Measurements from ENCODE around the gene NDUFAF3. TPM values are rescaled to one million over a fixed set of nuclear protein-coding genes. Genes with fewer than 3 reads are reported as not detected.

The NDUFAF3 gene
- total RNA-seq, 1 donor from 2014 or later = 39.1 TPM

- Histone ChIP-seq H3K9ac (ENCODE audit: low read depth in 1 of 3, low read length in 3 of 3) (no peak overlapping the region), H3K36me3 (ENCODE audit: control insufficient read depth in 3 of 3, insufficient read depth in 3 of 3, low read length in 3 of 3) (peaks cover 0 to 9% (median 7%) of the 10 kb centered on the region in 3 donors), H3K4me1 (ENCODE audit: control insufficient read depth in 3 of 3, insufficient read depth in 3 of 3, low read length in 3 of 3) (no peaks in the 10 kb centered on the region), H3K27me3 (ENCODE audit: control insufficient read depth in 3 of 3, insufficient read depth in 3 of 3, low read length in 3 of 3) (no peaks in the 10 kb centered on the region), H3K4me3 (ENCODE audit: low read length in 3 of 3) (no peak overlapping the region), H3K27ac (ENCODE audit: low read depth, low read length) (no peak overlapping the region), H3K9me3 (ENCODE audit: control insufficient read depth in 3 of 3, low read length in 3 of 3) (no peaks in the 10 kb centered on the region)
Measured at GRCh38 chr3:48999085-48999858, 22.6 kb upstream of the NDUFAF3 start.

- Histone ChIP-seq H3K9me3 (ENCODE audit: control insufficient read depth in 3 of 3, low read length in 3 of 3) (no peaks in the 10 kb centered on the region), H3K27ac (ENCODE audit: low read depth, low read length) (no peak overlapping the region), H3K9ac (ENCODE audit: low read depth in 1 of 3, low read length in 3 of 3) (no peak overlapping the region), H3K4me1 (ENCODE audit: control insufficient read depth in 3 of 3, insufficient read depth in 3 of 3, low read length in 3 of 3) (peaks cover 2 to 5% (median 3%) of the 10 kb centered on the region in 3 donors), H3K4me3 (ENCODE audit: low read length in 3 of 3) (no peak overlapping the region), H3K27me3 (ENCODE audit: control insufficient read depth in 3 of 3, insufficient read depth in 3 of 3, low read length in 3 of 3) (no peaks in the 10 kb centered on the region), H3K36me3 (ENCODE audit: control insufficient read depth in 3 of 3, insufficient read depth in 3 of 3, low read length in 3 of 3) (peaks cover 0 to 6% (median 3%) of the 10 kb centered on the region in 3 donors)
Measured at GRCh38 chr3:49001155-49001554, 20.8 kb upstream of the NDUFAF3 start.

- peaks cover 16 to 27% (median 17%) of the 10 kb centered on the region in 3 donors for H3K4me1 ChIP-seq (ENCODE audit: control insufficient read depth in 3 of 3, insufficient read depth in 3 of 3, low read length in 3 of 3)
- no peaks in the 10 kb centered on the region for H3K9me3 ChIP-seq (ENCODE audit: control insufficient read depth in 3 of 3, low read length in 3 of 3)
- no peak overlapping the region for H3K4me3 ChIP-seq (ENCODE audit: low read length in 3 of 3)
- H3K27ac ChIP-seq (ENCODE audit: low read depth, low read length) = no peak overlapping the region
- H3K9ac ChIP-seq (ENCODE audit: low read depth in 1 of 3, low read length in 3 of 3) = no peak overlapping the region
- no peaks in the 10 kb centered on the region for H3K27me3 ChIP-seq (ENCODE audit: control insufficient read depth in 3 of 3, insufficient read depth in 3 of 3, low read length in 3 of 3)
- H3K36me3 ChIP-seq (ENCODE audit: control insufficient read depth in 3 of 3, insufficient read depth in 3 of 3, low read length in 3 of 3) = peaks cover 0 to 6% (median 0%) of the 10 kb centered on the region in 3 donors
Measured at GRCh38 chr3:49004352-49005302, 17.3 kb upstream of the NDUFAF3 start.

- Histone ChIP-seq H3K4me1 (ENCODE audit: control insufficient read depth in 3 of 3, insufficient read depth in 3 of 3, low read length in 3 of 3) (peaks cover 16 to 27% (median 17%) of the 10 kb centered on the region in 3 donors), H3K27ac (ENCODE audit: low read depth, low read length) (no peak overlapping the region), H3K4me3 (ENCODE audit: low read length in 3 of 3) (no peak overlapping the region), H3K27me3 (ENCODE audit: control insufficient read depth in 3 of 3, insufficient read depth in 3 of 3, low read length in 3 of 3) (no peaks in the 10 kb centered on the region), H3K9me3 (ENCODE audit: control insufficient read depth in 3 of 3, low read length in 3 of 3) (no peaks in the 10 kb centered on the region), H3K36me3 (ENCODE audit: control insufficient read depth in 3 of 3, insufficient read depth in 3 of 3, low read length in 3 of 3) (peaks cover 0 to 6% (median 0%) of the 10 kb centered on the region in 3 donors), H3K9ac (ENCODE audit: low read depth in 1 of 3, low read length in 3 of 3) (no peak overlapping the region)
Measured at GRCh38 chr3:49005303-49005680, 16.6 kb upstream of the NDUFAF3 start.

GRCh38 chr3:49005998-49006397 is 15.9 kb upstream of the NDUFAF3 start:
- Histone ChIP-seq H3K9ac (ENCODE audit: low read depth in 1 of 3, low read length in 3 of 3) (peak overlapping the region in 2 of 3 donors; percentile 93 to 96), H3K4me3 (ENCODE audit: low read length in 3 of 3) (peak overlapping the region; percentile 89 to 97 (median 95)), H3K27me3 (ENCODE audit: control insufficient read depth in 3 of 3, insufficient read depth in 3 of 3, low read length in 3 of 3) (no peaks in the 10 kb centered on the region), H3K4me1 (ENCODE audit: control insufficient read depth in 3 of 3, insufficient read depth in 3 of 3, low read length in 3 of 3) (peaks cover 16 to 27% (median 17%) of the 10 kb centered on the region in 3 donors), H3K9me3 (ENCODE audit: control insufficient read depth in 3 of 3, low read length in 3 of 3) (no peaks in the 10 kb centered on the region), H3K27ac (ENCODE audit: low read depth, low read length) (peak overlapping the region; percentile 98), H3K36me3 (ENCODE audit: control insufficient read depth in 3 of 3, insufficient read depth in 3 of 3, low read length in 3 of 3) (peaks cover 0 to 6% (median 0%) of the 10 kb centered on the region in 3 donors)

GRCh38 chr3:49006408-49007067 is 15.4 kb upstream of the NDUFAF3 start:
- Histone ChIP-seq H3K36me3 (ENCODE audit: control insufficient read depth in 3 of 3, insufficient read depth in 3 of 3, low read length in 3 of 3) (peaks cover 0 to 6% (median 0%) of the 10 kb centered on the region in 3 donors), H3K9ac (ENCODE audit: low read depth in 1 of 3, low read length in 3 of 3) (peak overlapping the region; percentile 92 to 96 (median 93)), H3K9me3 (ENCODE audit: control insufficient read depth in 3 of 3, low read length in 3 of 3) (no peaks in the 10 kb centered on the region), H3K27ac (ENCODE audit: low read depth, low read length) (peak overlapping the region; percentile 98), H3K4me3 (ENCODE audit: low read length in 3 of 3) (peak overlapping the region; percentile 89 to 97 (median 95)), H3K27me3 (ENCODE audit: control insufficient read depth in 3 of 3, insufficient read depth in 3 of 3, low read length in 3 of 3) (no peaks in the 10 kb centered on the region), H3K4me1 (ENCODE audit: control insufficient read depth in 3 of 3, insufficient read depth in 3 of 3, low read length in 3 of 3) (peaks cover 17 to 30% (median 20%) of the 10 kb centered on the region in 3 donors)

- Histone ChIP-seq H3K4me1 (ENCODE audit: control insufficient read depth in 3 of 3, insufficient read depth in 3 of 3, low read length in 3 of 3) (peaks cover 21 to 37% (median 26%) of the 10 kb centered on the region in 3 donors), H3K27ac (ENCODE audit: low read depth, low read length) (peak within 1 kb of the TSS; percentile 98), H3K27me3 (ENCODE audit: control insufficient read depth in 3 of 3, insufficient read depth in 3 of 3, low read length in 3 of 3) (no peaks in the 10 kb centered on the region)
Measured at GRCh38 chr3:49007068-49007770, 14.7 kb upstream of the NDUFAF3 start, which contains the start of gene WDR6. TSS of gene WDR6 (plus strand) at chr3:49007391. CDS start at chr3:49007432, 41 bp downstream.

GRCh38 chr3:49007771-49008528 is 14.0 kb upstream of the NDUFAF3 start:
- peaks cover 28 to 44% (median 34%) of the 10 kb centered on the region in 3 donors for H3K4me1 ChIP-seq (ENCODE audit: control insufficient read depth in 3 of 3, insufficient read depth in 3 of 3, low read length in 3 of 3)
- H3K9ac ChIP-seq (ENCODE audit: low read depth in 1 of 3, low read length in 3 of 3) = peak overlapping the region; percentile 87 to 96 (median 92)
- H3K36me3 ChIP-seq (ENCODE audit: control insufficient read depth in 3 of 3, insufficient read depth in 3 of 3, low read length in 3 of 3) = peaks cover 9 to 12% (median 10%) of the 10 kb centered on the region in 3 donors
- peak overlapping the region; percentile 89 to 97 (median 95) for H3K4me3 ChIP-seq (ENCODE audit: low read length in 3 of 3)
- H3K27ac ChIP-seq (ENCODE audit: low read depth, low read length) = peak overlapping the region; percentile 98
- no peaks in the 10 kb centered on the region for H3K9me3 ChIP-seq (ENCODE audit: control insufficient read depth in 3 of 3, low read length in 3 of 3)
- H3K27me3 ChIP-seq (ENCODE audit: control insufficient read depth in 3 of 3, insufficient read depth in 3 of 3, low read length in 3 of 3) = no peaks in the 10 kb centered on the region

More at GRCh38 chr3:49007068-49007770, 14.7 kb upstream of the NDUFAF3 start, which contains the start of gene WDR6:
- Histone ChIP-seq H3K9me3 (ENCODE audit: control insufficient read depth in 3 of 3, low read length in 3 of 3) (no peaks in the 10 kb centered on the region), H3K4me3 (ENCODE audit: low read length in 3 of 3) (peak within 1 kb of the TSS; percentile 89 to 97 (median 95)), H3K9ac (ENCODE audit: low read depth in 1 of 3, low read length in 3 of 3) (peak within 1 kb of the TSS; percentile 92 to 96 (median 93)), H3K36me3 (ENCODE audit: control insufficient read depth in 3 of 3, insufficient read depth in 3 of 3, low read length in 3 of 3) (peaks cover 5 to 8% (median 6%) of the 10 kb centered on the region in 3 donors)
